ENCODE results near the gene RAPGEF5. TPM values are rescaled to one million over a fixed set of nuclear protein-coding genes. Genes with fewer than 3 reads are reported as not detected.
A peak's percentile ranks its signal among the peaks of the same experiment; 100 is the strongest.

The RAPGEF5 gene
- total and polyA plus RNA-seq, 4 donors: 16.1 to 308 (median 61.4) TPM

DNA sequence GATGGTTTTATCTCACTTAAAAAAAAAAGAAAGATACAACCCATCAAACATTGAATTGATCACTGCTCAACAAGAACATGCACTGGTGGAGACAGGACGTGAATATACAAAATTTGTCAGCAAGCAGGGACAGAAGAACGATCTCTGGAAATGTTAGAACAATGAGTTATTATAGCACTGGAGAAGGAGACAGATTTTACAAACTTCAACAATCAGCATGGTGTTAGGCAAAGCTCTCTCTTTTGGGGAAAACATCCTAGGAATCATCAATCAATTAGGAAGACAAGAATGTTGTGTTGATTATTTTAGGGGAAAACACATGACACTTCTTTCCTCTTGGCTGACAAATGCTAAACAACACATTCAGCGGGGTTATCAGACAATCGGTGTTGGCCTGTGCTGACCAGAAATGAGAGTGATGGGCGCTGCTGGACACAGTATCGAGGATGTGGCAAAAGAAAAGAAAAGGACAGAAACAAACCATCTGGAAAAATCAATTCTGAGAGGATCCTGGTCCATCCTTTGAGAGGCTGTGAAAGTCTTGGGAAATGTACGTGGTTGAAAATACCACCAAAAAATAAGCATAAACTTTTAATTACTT lies 103.9 kb downstream of the RAPGEF5 start:
- peak in 2 of 3 donors; percentile 5 to 15 for DNase-seq
- no peaks in the 10 kb centered on the region for H3K36me3 ChIP-seq (ENCODE audit: control insufficient read depth in 4 of 4, insufficient read depth in 4 of 4, low read length in 4 of 4)
- no peak for ATAC-seq (ENCODE audit: insufficient read depth, low FRiP score)
- peaks cover 0 to 5% (median 0%) of the 10 kb centered on the region in 3 donors for H3K27me3 ChIP-seq (ENCODE audit: control insufficient read depth in 3 of 3, insufficient read depth in 3 of 3, low read length in 2 of 3)
- H3K27ac ChIP-seq (ENCODE audit: low read depth in 1 of 2, low read length in 1 of 2): no peak overlapping the region
- TF ChIP-seq, protein P1, sequence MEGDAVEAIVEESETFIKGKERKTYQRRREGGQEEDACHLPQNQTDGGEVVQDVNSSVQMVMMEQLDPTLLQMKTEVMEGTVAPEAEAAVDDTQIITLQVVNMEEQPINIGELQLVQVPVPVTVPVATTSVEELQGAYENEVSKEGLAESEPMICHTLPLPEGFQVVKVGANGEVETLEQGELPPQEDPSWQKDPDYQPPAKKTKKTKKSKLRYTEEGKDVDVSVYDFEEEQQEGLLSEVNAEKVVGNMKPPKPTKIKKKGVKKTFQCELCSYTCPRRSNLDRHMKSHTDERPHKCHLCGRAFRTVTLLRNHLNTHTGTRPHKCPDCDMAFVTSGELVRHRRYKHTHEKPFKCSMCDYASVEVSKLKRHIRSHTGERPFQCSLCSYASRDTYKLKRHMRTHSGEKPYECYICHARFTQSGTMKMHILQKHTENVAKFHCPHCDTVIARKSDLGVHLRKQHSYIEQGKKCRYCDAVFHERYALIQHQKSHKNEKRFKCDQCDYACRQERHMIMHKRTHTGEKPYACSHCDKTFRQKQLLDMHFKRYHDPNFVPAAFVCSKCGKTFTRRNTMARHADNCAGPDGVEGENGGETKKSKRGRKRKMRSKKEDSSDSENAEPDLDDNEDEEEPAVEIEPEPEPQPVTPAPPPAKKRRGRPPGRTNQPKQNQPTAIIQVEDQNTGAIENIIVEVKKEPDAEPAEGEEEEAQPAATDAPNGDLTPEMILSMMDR (IDR thresholded peaks at IDR 0.05; ENCODE audit: control extremely low read depth, extremely low read depth): no peak
- no peaks in the 10 kb centered on the region for H3K9me3 ChIP-seq (ENCODE audit: control insufficient read depth in 4 of 4, insufficient read depth in 3 of 4, low read length in 3 of 4)
- no peak overlapping the region for H3K4me3 ChIP-seq
- no peak overlapping the region for H3K9ac ChIP-seq (ENCODE audit: insufficient read depth in 1 of 2, low read length in 2 of 2)
- 66 to 75% methylated on average over 7 of the region's 7 CpGs for WGBS, 2 donors
- peaks cover 0 to 7% (median 0%) of the 10 kb centered on the region in 5 donors for H3K4me1 ChIP-seq (ENCODE audit: control insufficient read depth in 5 of 5, insufficient read depth in 5 of 5, low read length in 5 of 5)

DNA sequence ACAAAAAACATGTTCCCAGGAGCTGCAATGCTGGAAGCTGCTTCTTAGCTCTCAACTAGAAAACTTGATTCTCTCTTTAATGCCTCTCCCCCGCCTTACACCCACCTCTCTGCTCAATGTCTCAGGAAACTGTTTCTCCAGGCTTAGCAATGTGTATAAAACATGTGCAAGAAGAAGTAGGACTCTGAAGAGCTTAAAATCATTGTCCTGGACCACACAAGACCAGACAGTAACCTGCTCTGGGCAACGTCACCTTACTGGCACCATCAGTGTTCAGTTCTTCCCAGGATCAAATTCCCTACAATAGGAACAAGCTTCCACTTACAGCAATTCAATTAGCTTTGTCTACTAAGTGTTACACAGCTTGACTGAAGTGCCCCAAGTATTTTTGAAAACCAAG lies 104.9 kb downstream of the RAPGEF5 start:
- no peak for ATAC-seq (ENCODE audit: insufficient read depth, low FRiP score)
- H3K9ac ChIP-seq (ENCODE audit: insufficient read depth in 1 of 2, low read length in 2 of 2): no peak overlapping the region
- no peaks in the 10 kb centered on the region for H3K36me3 ChIP-seq (ENCODE audit: control insufficient read depth in 4 of 4, insufficient read depth in 4 of 4, low read length in 4 of 4)
- H3K27me3 ChIP-seq (ENCODE audit: control insufficient read depth in 3 of 3, insufficient read depth in 3 of 3, low read length in 2 of 3): peaks cover 0 to 5% (median 0%) of the 10 kb centered on the region in 3 donors
- no peaks in the 10 kb centered on the region for H3K9me3 ChIP-seq (ENCODE audit: control insufficient read depth in 4 of 4, insufficient read depth in 3 of 4, low read length in 3 of 4)
- H3K27ac ChIP-seq (ENCODE audit: low read depth in 1 of 2, low read length in 1 of 2): no peak overlapping the region
- peaks cover 0 to 7% (median 0%) of the 10 kb centered on the region in 5 donors for H3K4me1 ChIP-seq (ENCODE audit: control insufficient read depth in 5 of 5, insufficient read depth in 5 of 5, low read length in 5 of 5)
- TF ChIP-seq, protein P1 (IDR thresholded peaks at IDR 0.05; ENCODE audit: control extremely low read depth, extremely low read depth): no peak
- WGBS, 2 donors: 93 to 96% methylated on average over 2 of the region's 2 CpGs
- H3K4me3 ChIP-seq: no peak overlapping the region
- DNase-seq: no peak

DNA sequence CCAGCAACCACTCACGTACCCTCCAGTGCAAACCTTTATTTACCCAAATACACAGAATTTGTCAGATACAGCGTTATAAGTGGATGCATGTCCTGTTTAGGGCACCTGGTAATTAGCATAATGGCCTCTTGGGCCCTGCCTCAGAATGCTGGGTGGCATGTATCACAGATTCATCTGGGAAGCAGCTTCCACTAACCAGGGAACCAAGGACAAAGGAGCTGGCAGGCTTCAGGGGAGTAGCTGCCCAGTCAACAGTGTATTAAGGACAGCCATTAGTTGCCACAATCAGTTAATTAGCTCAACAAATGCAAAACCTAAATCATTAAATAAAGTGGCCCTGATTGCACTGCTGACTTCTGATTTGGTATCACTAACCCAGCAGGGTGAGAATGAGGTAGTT lies 105.7 kb downstream of the RAPGEF5 start:
- H3K27me3 ChIP-seq (ENCODE audit: control insufficient read depth in 3 of 3, insufficient read depth in 3 of 3, low read length in 2 of 3): peaks cover 0 to 5% (median 0%) of the 10 kb centered on the region in 3 donors
- 93 to 97% methylated on average over 2 of the region's 2 CpGs for WGBS, 2 donors

More for the DNA sequence above, 105.7 kb downstream of the RAPGEF5 start:
- no peaks in the 10 kb centered on the region for H3K9me3 ChIP-seq (ENCODE audit: control insufficient read depth in 4 of 4, insufficient read depth in 3 of 4, low read length in 3 of 4)
- H3K4me3 ChIP-seq: no peak overlapping the region
- no peak overlapping the region for H3K27ac ChIP-seq (ENCODE audit: low read depth in 1 of 2, low read length in 1 of 2)
- H3K4me1 ChIP-seq (ENCODE audit: control insufficient read depth in 5 of 5, insufficient read depth in 5 of 5, low read length in 5 of 5): peaks cover 0 to 7% (median 0%) of the 10 kb centered on the region in 5 donors
- TF ChIP-seq, protein P1 (IDR thresholded peaks at IDR 0.05; ENCODE audit: control extremely low read depth, extremely low read depth): no peak
- no peak overlapping the region for H3K9ac ChIP-seq (ENCODE audit: insufficient read depth in 1 of 2, low read length in 2 of 2)
- H3K36me3 ChIP-seq (ENCODE audit: control insufficient read depth in 4 of 4, insufficient read depth in 4 of 4, low read length in 4 of 4): no peaks in the 10 kb centered on the region
- ATAC-seq (ENCODE audit: insufficient read depth, low FRiP score): no peak
- DNase-seq: no peak

Data from lung (tissue), 12 donors.